H7 (cell line): ENCODE measurements around the gene PPRC1. TPM values are rescaled to one million over a fixed set of nuclear protein-coding genes. Genes with fewer than 3 reads are reported as not detected.
"Not testable (repeated sequence)": the region's sequence is repeated elsewhere in the genome, so short reads cannot be mapped to it uniquely, and the experiment has no call there.

Source experiments
- DNase-seq: peaks from one replicate; pipeline ENCODE4 v3.0.0; 2012
- H3K27me3 ChIP-seq: 2 replicates; pipeline ENCODE4 v1.6.0; 2011; ENCODE audit warnings: mild to moderate bottlenecking, low read length; ENCODE audit not compliant: control insufficient read depth, insufficient read depth
- H3K36me3 ChIP-seq: replicated peaks from 2 replicates; pipeline ENCODE4 v1.5.1; 2011; ENCODE audit warnings: low read length; ENCODE audit not compliant: control insufficient read depth, insufficient read depth
- H3K4me3 ChIP-seq: 2 replicates; pipeline ENCODE4 v1.5.1; 2011; ENCODE audit warnings: low read depth, mild to moderate bottlenecking, control low read depth, low read length, moderate library complexity; ENCODE audit not compliant: insufficient read depth
- total RNA-seq: library from RNA; depleted of rRNA; stranded (reverse); fragments of >200 nt; shearing (Covaris generic); gene quantifications from 2 replicates; pipeline ENCODE4 v1.2.3, GENCODE V29; 2014; rRNA removed

The PPRC1 gene
- total RNA-seq, 1 experiment from 2014 or later = 44.3 TPM

DNA sequence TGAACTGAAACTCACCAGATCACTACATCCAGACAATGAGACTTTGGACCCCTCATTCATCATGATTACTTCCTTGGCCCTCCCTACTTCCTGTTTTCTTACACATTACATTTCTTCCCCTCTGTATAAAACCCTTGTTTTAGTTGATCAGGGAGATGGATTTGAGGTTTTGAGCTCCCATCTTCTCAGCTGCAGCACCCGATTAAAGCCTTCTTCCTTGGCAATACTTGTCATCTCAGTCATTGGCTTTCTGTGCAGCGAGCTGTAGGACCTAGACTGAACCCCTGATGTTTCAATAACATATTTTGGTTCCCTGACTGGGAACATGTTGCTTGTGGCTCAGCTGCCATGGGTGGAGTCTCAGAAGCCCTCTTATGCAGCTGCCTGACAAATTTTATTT lies 52.4 kb downstream of the PPRC1 start:
- Histone ChIP-seq H3K4me3 (no peak overlapping the region), H3K27me3 (no peaks in the 10 kb centered on the region), H3K36me3 (no peaks in the 10 kb centered on the region)
- no peak for DNase-seq

DNA sequence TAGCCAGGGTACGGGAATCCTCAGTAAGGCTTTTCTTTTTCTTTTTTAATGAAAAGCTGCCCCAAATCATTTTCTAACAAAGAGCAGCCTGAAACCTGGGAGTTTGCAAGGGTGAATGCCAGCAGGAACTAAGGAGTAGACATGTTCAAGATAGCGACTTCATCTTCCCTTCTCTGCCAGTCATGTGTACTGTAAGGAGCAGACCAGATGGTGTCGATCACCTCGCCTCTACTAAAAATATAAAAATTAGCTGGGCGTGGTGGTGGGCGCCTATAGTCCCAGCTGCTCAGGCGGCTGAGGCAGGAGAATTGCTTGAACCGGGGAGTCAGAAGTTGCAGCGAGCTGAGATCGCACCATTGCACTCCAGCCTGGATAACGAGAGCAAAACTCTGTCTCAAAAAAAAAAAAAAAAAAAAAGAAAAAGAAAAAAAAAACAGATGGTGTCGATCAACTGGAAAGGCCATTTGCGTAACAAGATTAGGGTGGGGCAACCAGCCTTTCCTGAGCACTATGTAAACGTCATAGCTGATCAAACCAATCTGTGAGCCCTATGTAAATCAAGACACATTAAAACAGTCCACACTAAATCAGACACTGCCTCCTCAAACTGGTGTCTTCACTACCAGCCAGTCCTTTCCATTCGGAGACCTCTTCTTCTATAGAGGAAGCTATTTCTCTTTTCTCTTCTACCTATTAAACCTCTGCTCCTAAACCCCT lies 53.1 kb downstream of the PPRC1 start:
- Histone ChIP-seq H3K27me3 (no peaks in the 10 kb centered on the region), H3K4me3 (no peak overlapping the region), H3K36me3 (no peaks in the 10 kb centered on the region)
- no peak for DNase-seq

DNA sequence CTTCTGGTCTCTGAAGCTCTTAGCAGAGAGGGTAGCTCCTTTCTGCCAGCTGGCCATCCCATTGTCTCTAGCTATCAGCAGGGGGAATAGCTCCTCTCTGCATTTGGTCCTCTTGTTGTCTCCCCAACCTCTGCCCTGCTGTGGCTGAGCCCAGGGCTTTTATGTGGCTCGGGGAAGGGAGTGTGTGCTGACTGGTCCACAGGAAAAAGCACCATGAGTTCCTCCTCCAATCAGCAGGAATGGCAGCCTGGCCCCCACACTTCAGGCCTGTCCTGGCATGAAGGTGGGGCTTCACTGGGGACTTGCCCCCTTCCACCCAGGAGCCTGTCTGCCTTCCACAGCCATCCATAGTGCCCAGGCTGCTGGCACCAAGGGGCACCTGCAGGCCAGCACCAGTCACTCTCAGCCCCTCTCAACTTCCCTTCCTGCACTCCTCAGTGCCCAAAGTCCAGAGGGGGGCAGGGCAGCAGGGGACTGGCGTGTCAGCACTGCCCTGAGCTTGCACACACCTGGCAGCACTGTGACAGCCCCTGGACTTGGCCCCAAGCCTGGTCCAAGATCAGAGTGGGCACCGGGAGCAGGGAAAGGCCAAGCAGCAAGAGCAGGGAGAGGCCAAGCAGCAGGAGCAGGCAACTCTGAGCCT lies 55.6 kb downstream of the PPRC1 start:
- Histone ChIP-seq H3K27me3 (no peaks in the 10 kb centered on the region), H3K4me3 (no peak overlapping the region), H3K36me3 (no peaks in the 10 kb centered on the region)
- no peak for DNase-seq

DNA sequence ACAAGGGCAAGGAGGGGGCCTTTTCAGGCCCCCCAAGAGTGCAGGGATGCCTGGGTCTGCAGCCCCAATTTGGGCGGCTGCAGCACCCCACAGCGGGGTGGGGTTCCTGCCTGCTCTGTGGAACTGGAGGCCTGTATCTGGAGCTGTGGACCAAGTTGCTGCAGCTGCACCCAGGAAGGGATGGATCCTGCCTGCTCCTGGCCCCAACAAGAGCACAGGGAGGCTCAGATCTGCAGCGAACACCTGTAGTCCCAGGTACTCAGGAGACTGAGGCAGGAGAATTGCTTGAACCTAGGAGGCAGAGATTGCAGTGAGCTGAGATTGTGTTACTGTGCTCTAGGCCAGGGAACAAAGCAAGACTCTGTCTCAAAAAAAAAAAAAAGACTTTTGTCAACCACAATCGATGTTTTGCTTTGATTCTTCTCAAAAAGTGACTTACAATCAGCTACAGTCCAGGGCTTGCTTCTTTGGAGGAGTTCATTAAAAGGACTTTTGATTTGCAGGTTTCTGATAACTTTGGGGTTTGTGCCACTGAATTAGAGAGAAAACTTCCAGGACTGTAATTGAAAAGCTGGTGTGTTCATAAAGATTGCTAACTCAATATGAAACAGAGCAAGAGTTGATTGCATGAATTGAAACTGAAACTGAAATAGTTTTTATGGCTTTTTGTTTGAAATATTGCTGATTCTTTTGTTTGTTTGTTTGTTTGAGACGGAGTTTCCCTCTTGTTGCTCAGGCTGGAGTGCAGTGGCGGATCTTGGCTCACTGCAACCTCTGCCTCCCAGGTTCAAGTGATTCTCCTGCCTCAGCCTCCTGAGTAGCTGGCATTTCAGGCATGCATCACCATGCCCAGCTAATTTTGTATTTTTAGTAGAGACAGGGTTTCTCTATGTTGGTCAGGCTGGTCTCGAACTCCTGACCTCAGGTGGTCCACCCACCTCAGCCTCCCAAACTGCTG lies 56.4 kb downstream of the PPRC1 start:
- H3K27me3 ChIP-seq, H3K36me3 ChIP-seq, H3K4me3 ChIP-seq, DNase-seq: not testable (repeated sequence)

DNA sequence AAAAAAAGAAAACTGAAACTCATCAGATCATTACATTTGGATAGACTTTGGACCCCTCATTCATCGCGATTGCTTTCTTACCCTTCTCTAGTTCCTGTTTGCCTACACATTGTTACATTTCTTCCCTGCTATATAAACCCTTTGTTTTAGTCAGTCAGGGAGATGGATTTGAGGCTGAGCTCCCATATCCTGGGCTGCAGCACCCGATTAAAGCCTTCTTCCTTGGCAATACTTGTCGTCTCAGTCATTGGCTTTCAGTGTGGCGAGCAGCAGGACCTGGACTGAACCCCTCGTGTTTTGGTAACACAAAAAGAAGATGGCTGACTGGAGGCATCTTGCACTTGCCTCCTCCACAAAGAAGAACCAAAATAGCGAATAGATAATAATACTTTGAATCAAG lies 59.1 kb downstream of the PPRC1 start:
- Histone ChIP-seq H3K27me3 (no peaks in the 10 kb centered on the region), H3K4me3 (no peak overlapping the region), H3K36me3 (no peaks in the 10 kb centered on the region)
- no peak for DNase-seq

DNA sequence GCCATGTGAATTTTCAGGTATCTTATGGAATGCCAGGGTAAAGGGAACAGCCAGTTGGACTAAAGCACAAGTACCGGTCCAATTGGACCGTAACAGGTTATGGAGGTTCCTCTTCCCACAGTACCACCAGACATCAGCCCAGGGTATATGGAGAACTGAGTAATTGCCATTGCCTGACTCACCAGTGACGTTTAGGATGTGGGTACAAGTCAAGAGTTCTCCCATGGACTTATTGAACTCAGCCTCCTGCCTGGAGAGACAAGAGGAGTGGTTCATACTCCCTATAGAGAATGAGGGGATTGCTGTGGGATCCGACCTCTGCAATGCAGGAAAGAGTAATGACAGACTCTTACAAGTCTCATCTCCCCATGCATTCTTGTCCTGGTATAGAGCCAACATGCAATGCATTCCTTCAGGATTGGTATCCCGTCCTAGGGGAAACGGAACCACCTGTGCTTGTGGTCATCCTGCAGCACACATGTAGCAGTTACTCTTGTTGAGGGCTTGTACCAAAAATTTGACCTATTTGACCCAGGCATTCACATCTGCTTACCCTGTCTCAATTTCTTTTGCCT lies 62.5 kb downstream of the PPRC1 start:
- Histone ChIP-seq H3K36me3 (no peaks in the 10 kb centered on the region), H3K4me3 (no peak overlapping the region), H3K27me3 (no peaks in the 10 kb centered on the region)
- DNase-seq = no peak

DNA sequence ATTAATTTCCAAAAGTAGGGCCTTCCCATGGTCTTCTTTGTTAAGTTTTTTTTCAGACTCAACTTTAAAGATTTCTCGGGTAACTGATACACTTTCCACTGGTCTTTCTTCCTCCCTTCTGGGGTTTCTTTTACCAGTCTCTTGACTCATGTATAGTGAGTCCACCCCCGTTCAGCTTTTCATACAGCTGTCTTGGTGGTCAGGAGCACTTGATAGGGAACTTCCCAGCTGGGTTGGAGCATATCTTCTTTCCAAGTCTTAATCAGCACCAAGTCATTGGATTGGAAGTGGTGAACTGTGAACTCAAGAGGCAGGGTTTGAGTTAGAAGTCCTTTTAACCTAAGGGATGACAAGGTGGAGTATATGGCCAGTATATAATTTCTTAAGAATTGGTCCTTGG lies 64.1 kb downstream of the PPRC1 start:
- no peaks in the 10 kb centered on the region for H3K36me3 ChIP-seq
- DNase-seq = no peak
- H3K4me3 ChIP-seq = no peak overlapping the region
- no peaks in the 10 kb centered on the region for H3K27me3 ChIP-seq

DNA sequence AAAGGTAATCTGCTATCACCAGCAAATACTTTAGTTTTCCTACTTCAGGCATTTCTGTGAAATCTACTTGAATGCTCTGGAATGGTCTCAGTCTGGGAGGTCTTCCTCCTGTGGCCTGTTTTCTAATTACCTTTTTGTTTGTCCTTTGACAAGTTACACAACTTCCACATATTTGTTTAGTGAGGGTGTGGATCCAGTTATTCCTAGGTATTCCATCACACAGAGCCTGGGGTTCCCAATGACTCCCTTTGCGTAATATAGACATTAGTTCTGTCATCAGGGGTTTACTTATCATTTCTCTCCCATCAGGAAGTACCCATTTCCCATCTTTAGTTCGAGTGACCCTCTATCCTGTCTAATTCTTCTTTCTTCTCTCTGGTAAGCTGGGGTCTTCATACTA lies 65.2 kb downstream of the PPRC1 start:
- no peak overlapping the region for H3K4me3 ChIP-seq
- no peak for DNase-seq
- no peaks in the 10 kb centered on the region for H3K36me3 ChIP-seq
- no peaks in the 10 kb centered on the region for H3K27me3 ChIP-seq

Other genes starting within 250 kb of the PPRC1 start
- gene ARMH3, start 76.9 kb upstream of the PPRC1 start, total RNA-seq = 4.4 and 4.5 TPM in 2 replicates
- 28.6 and 31.1 TPM in 2 replicates for gene HPS6, start 67.7 kb upstream of the PPRC1 start, total RNA-seq
- gene LDB1, start 12.7 kb upstream of the PPRC1 start, total RNA-seq = 85.5 and 87.2 TPM in 2 replicates
- 83.6 and 87.1 TPM in 2 replicates for gene NOLC1, start 19.3 kb downstream of the PPRC1 start, total RNA-seq
- gene ELOVL3, start 93.3 kb downstream of the PPRC1 start, total RNA-seq = 0.14 TPM in 1 of 2 replicates, not detected in the other
- gene PITX3, start 108.5 kb downstream of the PPRC1 start, total RNA-seq = 0.17 TPM in 1 of 2 replicates, not detected in the other
- gene GBF1, start 112.5 kb downstream of the PPRC1 start, total RNA-seq = 25.1 and 29.9 TPM in 2 replicates